ENCODE results near the gene MEAF6.

DNA sequence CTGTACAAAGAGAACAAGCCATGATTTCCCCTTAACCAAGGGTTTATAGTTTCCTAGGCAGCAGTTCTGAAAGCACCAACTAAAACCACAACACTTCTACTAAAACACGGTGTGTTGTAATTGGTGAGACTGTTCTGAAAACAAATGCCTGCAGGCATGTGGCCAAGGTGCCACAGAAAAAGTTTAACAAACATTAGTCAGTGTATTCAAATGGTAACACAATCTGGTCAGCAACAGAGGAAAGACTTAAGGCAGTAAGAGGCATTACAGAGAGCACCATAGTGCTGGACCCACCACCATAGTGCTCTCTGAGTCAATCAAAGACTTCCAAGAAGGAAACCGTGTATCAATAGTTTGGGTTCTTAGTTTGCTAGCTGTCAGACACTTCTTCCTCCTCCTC, 22.8 kb upstream of the MEAF6 start:
- TF ChIP-seq, protein P1, sequence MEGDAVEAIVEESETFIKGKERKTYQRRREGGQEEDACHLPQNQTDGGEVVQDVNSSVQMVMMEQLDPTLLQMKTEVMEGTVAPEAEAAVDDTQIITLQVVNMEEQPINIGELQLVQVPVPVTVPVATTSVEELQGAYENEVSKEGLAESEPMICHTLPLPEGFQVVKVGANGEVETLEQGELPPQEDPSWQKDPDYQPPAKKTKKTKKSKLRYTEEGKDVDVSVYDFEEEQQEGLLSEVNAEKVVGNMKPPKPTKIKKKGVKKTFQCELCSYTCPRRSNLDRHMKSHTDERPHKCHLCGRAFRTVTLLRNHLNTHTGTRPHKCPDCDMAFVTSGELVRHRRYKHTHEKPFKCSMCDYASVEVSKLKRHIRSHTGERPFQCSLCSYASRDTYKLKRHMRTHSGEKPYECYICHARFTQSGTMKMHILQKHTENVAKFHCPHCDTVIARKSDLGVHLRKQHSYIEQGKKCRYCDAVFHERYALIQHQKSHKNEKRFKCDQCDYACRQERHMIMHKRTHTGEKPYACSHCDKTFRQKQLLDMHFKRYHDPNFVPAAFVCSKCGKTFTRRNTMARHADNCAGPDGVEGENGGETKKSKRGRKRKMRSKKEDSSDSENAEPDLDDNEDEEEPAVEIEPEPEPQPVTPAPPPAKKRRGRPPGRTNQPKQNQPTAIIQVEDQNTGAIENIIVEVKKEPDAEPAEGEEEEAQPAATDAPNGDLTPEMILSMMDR (conservative IDR thresholded peaks at IDR 0.05; ENCODE audit: low read depth in 2 of 2): no peak
- TF ChIP-seq POLR2AphosphoS5 (IDR thresholded peaks at IDR 0.05; ENCODE audit: low read depth) (no peak), EZH2 (IDR thresholded peaks at IDR 0.05; ENCODE audit: low read depth, unreplicated experiment) (no peak), EZH2phosphoT487 (IDR thresholded peaks at IDR 0.05; ENCODE audit: unreplicated experiment) (no peak), CREB1 (CRISPR knock-in tag; IDR thresholded peaks at IDR 0.05; ENCODE audit: low read depth) (no peak), ZNF114 (CRISPR knock-in tag; IDR thresholded peaks at IDR 0.05) (no peak), JUNB (IDR thresholded peaks at IDR 0.05; ENCODE audit: unreplicated experiment) (no peak)
- TF ChIP-seq, protein P2, sequence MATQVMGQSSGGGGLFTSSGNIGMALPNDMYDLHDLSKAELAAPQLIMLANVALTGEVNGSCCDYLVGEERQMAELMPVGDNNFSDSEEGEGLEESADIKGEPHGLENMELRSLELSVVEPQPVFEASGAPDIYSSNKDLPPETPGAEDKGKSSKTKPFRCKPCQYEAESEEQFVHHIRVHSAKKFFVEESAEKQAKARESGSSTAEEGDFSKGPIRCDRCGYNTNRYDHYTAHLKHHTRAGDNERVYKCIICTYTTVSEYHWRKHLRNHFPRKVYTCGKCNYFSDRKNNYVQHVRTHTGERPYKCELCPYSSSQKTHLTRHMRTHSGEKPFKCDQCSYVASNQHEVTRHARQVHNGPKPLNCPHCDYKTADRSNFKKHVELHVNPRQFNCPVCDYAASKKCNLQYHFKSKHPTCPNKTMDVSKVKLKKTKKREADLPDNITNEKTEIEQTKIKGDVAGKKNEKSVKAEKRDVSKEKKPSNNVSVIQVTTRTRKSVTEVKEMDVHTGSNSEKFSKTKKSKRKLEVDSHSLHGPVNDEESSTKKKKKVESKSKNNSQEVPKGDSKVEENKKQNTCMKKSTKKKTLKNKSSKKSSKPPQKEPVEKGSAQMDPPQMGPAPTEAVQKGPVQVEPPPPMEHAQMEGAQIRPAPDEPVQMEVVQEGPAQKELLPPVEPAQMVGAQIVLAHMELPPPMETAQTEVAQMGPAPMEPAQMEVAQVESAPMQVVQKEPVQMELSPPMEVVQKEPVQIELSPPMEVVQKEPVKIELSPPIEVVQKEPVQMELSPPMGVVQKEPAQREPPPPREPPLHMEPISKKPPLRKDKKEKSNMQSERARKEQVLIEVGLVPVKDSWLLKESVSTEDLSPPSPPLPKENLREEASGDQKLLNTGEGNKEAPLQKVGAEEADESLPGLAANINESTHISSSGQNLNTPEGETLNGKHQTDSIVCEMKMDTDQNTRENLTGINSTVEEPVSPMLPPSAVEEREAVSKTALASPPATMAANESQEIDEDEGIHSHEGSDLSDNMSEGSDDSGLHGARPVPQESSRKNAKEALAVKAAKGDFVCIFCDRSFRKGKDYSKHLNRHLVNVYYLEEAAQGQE (IDR thresholded peaks at IDR 0.05; ENCODE audit: unreplicated experiment): no peak
- TF ChIP-seq, protein P3, sequence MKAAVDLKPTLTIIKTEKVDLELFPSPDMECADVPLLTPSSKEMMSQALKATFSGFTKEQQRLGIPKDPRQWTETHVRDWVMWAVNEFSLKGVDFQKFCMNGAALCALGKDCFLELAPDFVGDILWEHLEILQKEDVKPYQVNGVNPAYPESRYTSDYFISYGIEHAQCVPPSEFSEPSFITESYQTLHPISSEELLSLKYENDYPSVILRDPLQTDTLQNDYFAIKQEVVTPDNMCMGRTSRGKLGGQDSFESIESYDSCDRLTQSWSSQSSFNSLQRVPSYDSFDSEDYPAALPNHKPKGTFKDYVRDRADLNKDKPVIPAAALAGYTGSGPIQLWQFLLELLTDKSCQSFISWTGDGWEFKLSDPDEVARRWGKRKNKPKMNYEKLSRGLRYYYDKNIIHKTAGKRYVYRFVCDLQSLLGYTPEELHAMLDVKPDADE (IDR thresholded peaks at IDR 0.05): no peak
